Breast epithelium (tissue), 3 donors: Measurements from ENCODE around the gene PAQR8.

Experiments
- POLR2A ChIP-seq: fragments of 450-650 bp; IDR thresholded peaks from one replicate; pipeline ENCODE4 v1.6.1; 2016; ENCODE audit warnings: antibody characterized with exemption, mild to moderate bottlenecking, moderate library complexity
- POLR2AphosphoS5 ChIP-seq, 3 donors: sonication (generic); formaldehyde crosslinking; IDR thresholded peaks; one replicate each; pipeline ENCODE4 v1.6.1; 2017; ENCODE audit warnings: antibody characterized with exemption in 3 of 3

GRCh38 chr6:52317841-52318581 is 43.9 kb upstream of the PAQR8 start:
- TF ChIP-seq POLR2AphosphoS5 (IDR thresholded peaks at IDR 0.05) (no peak), POLR2A (no peak)
